Erythroblast (primary cell): ENCODE results near the gene RBM8A.

ENCODE experiments used
- GATA1 ChIP-seq: IDR thresholded peaks from 2 replicates; pipeline ENCODE4 v1.6.1; 2011; ENCODE audit warnings: low read depth, mild to moderate bottlenecking, control low read depth, low read length, moderate library complexity
- POLR2A ChIP-seq: IDR thresholded peaks from 2 replicates; pipeline ENCODE4 v1.6.1; 2011; ENCODE audit warnings: mild to moderate bottlenecking, low read length

- TF ChIP-seq POLR2A = no peak
- no peak for TF ChIP-seq GATA1
Observed at GRCh38 chr1:145886816-145887215, 40.5 kb downstream of the RBM8A start.
